DMS 273 (cell line): ENCODE results near the gene SCTR.

ENCODE experiments used
- DNase-seq: peaks from one replicate; lab custom pipeline; 2025; ENCODE audit not compliant: unreplicated experiment; lab: John Stamatoyannopoulos, UW

The SCTR gene

DNA sequence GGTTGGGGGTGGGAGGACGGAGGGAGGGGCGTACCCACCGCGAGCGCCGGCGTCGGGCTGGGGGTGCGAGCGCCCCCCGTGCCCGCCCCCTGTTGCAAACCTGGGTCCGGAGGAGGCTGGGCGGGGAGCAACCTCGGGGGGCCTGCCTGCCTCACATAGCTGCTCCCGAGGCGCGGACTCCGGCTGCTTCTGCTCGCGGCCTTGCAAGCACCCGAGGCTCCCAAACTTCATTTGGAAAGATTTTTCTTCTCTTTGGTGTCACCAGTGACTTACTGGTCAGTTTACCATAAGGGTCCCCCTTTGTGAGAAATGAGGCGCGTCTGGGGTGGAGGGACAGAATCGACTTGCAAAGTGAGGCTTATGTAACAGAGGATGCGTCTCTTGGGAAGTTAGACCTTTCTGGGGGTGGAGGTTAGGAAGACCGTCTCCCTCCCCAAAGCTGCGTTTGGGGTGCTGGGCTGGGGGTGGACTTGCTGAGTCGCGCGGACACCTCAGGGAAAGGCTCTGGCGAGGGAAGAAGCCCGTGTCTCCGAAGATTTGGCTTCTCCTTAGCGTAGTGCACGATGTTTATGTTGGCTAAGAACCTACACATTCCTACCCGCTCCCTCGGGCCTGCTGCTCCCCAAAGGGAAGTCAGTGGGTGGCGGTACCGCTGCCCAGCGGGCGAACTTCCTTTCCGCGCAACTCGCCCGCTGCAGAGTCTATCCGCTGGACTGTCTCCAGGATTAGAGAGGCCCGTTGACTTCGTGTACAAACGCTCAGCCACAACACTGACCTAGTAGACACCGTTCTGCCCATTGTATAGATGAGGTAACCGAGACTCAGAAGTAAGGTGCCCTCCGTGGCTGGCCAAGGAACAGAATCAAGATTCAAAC, 92.1 kb downstream of the SCTR start:
- peak; percentile 45 for DNase-seq

DNA sequence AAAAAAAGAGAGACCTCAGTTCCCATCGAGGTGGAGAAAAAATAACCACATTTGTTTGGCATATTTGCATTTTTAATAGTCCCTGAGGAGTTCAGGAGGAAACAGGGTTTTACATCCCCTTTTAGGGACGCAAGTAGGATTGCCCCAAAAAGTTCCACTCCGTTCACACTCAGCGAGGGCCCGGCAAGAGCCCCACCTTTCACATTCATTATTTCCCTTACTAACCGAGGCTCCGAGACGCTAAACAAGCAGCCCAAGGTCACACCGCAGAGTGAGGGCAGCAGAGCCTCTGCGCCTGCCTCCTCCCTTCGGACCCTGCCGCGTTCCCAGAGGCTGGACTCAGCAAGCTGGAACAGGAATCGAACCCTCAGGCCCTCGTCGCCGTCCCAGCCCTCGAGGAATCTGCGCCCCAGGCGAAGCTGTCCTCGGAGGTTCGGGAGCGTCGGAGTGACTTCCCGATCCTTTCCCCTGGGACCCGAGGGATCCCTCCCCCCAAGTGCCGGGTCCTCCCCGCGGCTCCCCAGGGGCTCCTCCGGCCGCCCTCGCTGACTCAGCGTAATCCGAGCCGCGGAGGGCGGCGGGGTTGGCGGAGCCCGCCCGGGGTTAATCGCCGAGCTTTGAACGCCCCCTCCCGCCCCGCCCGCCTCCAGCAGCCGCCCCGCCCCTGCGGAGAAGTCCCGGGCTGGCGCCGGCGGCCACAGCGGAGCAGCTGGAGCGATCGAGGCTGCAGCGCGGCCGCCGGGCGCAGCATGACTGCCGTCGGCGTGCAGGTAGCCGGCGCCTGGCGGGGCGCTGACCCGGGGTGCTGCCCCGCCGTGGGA, 92.9 kb downstream of the SCTR start, which contains the start of gene TMEM37:
TSS of gene TMEM37 (plus strand) at position 700 of the 821 bp plus-strand sequence. CDS start at position 750, 50 bp downstream.
- DNase-seq = peak; percentile 93

DNA sequence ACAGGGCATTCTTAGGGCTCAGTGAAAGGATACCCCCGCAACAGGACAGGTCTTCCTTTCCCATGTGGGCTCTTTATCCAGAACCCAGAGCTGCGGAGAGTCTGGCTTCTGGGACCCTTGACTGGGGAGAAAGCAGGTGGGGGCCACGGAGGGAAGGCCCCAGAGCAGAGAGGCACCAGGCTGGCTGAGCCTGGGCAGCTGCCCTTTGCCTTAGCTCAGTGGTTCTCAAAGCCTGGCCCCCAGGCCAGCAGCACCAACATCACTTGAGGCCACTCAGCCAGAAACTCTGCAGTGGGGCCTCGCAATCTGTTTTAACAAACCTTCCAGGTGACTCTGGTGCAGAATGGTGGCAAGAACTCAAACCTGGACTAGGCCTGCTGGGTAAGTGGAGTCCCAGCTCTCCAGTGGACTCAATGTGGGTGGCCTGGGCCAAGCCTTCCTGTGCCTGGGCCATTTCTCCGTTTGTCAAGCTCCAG, 94.2 kb downstream of the SCTR start:
- no peak for DNase-seq

DNA sequence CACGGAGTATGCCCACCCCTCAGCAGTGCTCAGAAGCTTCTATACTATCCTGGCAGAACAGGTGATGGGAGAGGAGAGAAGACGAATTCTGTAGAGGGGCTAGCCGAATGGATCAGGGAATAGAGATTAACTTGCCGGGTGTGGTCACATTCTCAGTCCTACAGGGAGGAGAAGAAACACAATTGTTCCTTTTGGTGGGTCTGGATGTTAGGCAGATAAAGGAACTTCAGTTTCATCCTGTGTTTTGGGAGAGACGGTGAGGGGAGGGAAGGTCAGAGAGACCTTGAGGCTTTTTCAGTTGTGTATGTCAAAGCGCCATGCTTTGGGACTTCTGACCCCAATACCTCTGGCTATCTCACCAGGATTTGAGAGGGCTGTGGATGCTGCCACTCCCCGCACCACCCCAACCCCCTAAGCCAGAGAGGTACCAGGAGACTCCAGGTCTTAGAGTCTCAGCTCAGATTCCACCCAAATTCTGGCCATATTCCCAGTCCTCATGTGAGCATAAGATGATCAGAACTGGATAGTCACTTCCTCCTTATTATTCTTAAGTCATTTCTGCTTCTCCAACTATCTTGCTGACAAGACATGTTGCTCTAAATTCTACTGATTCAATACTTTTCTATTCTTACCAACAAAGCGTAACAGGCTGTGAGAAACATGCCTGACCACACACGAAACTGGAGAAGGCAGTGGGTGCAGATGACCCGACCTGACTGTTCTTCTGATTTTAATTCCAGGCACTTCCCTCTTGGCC, 94.9 kb downstream of the SCTR start:
- peak; percentile 18 for DNase-seq

DNA sequence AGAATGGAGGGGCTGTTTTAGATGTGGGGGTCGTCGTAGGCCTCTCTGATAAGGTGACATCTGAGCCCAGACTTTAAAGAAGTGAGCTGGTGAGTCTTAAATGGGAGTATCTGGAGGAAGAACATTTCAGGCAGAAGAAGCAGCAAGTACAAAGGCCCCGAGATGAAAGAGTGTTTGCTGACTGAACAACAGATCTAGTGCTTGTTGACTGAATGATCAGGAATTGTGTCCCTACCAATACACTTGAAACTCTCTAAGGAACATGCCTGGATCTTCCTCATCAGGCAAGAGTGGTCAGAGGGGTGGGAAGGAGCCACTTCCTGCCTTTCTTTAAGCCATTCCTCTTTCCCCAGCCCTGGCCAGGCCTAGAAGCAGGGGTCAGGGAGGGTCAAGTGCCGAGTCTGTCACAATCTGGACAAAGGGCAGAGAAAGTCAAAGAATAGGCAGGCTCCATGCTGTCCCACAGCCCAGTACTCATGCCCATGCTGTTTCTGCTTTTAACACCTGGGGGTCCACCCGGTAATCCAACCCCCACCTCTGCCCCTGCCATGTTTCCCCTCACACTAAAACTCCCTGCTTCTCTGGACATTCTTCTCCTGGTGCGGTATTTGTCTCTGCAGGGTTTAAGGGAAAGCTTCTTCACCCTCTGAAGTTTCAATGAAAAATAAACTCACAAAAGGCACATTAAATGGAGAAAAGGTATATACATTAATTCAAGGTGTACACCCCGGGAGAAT, 95.6 kb downstream of the SCTR start:
- DNase-seq = no peak

DNA sequence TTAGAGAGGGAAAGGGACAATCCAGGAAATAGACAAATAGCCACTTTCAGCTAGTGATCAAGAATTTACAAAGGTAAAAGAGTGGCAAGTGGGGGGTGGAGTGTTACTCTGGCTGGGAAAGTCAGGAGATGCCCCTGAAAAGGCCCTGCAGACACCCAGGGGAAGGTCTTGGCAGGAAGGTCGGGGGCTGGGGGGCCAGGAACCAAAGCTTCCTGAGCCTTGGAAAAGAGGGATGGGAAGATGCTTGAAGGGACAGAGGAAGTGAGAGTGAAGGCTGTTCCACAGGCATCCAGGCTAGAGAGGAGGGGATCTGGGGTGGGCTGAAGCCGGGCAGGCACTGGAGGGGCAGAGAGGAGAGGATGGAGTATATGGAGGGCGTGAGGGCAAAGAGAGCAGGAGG, 96.5 kb downstream of the SCTR start:
- DNase-seq = no peak

DNA sequence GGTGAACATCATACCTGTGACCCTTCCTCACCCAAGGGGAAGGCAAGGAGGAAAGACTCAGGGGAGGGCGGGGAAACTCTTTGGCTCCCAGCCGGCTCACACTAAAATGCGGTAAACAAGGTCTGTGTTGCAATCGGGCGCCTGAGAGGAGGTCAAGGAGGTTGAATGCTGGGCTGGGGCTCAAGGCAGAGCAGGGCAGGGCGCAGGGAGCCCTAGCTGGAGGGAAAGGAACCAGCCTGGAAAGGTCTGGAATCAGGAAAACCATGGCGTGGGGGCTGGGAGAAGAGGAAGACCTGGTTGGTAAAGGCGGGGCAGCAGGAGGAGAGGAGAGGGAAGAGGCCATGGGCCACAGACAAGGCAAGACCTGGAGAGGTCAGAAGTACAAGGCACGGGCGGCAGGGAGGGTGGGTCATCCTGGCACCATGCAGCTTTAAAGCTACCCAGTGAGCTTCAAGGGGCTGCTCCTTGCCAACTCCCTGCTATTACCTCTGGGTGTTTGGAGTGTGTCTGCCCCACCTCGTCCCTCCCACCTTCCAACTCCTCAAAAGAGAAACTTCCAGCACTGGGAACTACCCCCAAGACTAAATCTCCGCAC, 97.4 kb downstream of the SCTR start:
- DNase-seq = peak; percentile 11

DNA sequence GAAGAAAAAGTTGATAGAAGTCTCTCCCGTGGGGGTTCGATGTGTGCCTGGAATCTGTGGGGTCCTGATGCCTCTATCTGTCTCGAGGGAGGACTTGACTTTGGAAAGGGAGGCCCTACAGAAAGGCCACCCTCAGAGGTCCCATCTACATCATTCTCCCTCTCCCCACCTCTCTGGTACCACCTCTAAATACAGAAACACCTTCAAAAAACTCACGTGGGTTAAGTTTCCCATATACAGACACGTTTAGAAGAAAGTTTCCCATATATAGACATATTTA, 97.9 kb downstream of the SCTR start:
- DNase-seq = no peak

DNA sequence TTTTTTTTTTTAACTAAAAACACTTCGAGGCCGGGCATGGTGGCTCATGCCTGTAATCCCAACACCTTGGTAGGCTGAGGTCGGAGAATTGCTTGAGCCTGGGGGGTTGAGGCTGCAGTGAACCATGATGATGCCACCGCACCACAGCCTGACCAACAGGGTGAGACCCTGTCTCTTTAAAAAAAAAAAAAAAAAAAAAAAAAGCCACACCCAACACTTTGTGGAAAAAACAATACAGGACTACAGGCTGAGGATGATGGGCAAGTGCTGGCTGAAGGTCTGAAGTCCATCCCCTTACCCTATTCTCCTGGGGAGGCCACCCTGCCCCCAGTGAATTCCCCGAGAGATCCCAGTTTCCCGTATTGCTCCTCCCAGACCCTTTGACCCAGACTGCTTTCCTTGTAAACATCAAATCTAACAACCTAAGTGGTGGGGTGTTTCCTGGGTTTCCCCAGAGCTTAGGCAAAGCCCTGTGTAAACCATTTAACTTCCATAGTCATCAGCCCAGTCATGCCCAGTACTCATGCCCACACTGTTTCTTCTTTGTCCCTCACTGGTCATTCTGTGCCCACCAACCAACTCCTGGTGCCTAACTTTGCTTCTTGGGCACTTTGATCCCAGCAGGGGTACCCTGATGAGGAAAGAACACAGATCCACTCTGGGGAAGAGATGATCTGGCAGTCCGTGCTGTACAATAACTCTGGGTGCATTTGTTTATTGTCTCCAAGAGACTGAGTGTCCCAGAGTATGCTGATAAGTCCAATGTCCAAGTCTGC, 98.5 kb downstream of the SCTR start:
- no peak for DNase-seq

DNA sequence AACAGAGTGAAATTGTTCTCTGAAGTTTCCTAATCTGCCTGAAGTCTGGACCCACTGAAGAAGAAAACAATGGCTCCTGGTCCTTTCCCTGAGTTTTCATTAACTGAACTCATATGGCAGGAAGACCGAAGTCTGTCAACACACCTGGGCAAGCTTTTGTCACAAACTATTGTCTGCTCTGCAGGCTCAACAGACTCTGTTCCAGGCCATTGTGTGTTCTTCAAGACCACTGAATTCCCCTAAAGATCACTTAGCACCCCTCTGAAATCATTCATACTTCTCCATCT, 99.2 kb downstream of the SCTR start:
- DNase-seq = no peak

DNA sequence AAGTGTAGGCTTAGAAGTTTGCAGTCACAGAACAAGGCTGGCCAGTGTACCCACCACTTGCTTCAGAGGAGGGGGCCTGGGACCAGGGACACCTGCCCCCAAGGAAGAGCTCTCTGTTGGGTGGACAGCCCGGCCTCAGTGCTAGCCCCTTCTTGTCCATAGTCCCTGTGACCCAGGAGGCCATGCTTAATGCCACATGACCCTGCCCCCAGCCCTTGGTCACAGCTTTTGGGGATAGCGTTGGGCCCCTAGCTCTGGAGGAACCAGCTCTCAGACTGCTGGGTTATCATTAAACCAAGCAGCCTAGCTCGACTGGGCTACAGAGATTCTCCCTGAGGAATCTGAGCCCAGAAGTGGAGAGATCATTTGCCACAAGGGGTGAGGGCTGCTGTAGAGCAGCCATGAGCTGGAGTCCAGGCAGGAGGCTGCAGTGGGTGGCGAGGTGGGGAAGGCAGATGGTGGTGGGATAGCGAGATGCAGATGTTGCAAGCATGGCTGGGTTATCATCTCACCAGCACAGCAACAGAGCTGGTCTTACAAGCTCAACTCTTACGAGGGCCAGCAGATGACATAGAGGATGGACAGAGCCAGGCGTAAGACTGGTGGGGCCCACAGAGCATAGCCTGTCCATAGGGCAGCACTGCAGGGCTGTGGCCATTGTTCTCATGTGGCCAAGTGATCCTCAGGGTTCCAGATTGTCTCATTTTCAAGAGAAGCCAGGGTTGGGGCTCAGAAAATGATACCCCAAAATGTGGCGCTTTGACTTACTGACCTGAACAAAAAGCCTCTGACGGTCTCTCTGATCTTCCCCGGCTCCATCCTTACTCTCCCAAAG, 99.8 kb downstream of the SCTR start:
- no peak for DNase-seq

DNA sequence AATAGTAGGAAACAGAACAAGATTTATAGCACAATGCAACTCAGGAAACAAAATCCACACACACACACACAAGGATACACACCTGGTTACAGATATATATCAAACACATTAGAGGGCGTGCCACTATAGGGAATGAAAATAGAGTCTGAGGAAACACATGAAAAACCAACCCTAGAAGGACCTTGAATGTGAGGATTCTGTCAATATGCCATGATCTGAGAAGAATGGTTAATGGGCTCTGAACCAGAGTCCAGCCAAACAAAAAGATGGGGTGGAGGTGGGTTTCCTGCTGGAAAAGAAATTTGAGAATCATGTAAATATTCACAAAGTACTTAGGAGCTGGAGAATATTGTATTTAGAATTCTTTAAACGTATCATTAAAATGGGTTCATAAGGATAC, 100.5 kb downstream of the SCTR start:
- DNase-seq = no peak

DNA sequence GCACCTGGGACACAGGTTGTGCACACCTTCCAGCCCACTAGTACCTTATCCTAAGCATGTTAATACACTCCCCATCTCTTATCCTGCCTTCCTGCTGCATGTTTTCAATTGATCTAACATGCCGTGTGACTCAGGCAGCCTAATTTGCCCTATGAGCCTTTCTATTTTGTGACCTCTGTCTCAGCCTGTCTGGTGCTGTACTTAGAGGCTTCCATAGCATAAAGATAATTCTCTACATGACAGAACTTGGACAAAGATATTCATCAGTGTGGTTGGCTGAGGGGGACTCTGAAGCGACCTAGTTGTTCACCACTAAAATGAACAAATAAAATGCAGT, 101.2 kb downstream of the SCTR start:
- peak; percentile 42 for DNase-seq

DNA sequence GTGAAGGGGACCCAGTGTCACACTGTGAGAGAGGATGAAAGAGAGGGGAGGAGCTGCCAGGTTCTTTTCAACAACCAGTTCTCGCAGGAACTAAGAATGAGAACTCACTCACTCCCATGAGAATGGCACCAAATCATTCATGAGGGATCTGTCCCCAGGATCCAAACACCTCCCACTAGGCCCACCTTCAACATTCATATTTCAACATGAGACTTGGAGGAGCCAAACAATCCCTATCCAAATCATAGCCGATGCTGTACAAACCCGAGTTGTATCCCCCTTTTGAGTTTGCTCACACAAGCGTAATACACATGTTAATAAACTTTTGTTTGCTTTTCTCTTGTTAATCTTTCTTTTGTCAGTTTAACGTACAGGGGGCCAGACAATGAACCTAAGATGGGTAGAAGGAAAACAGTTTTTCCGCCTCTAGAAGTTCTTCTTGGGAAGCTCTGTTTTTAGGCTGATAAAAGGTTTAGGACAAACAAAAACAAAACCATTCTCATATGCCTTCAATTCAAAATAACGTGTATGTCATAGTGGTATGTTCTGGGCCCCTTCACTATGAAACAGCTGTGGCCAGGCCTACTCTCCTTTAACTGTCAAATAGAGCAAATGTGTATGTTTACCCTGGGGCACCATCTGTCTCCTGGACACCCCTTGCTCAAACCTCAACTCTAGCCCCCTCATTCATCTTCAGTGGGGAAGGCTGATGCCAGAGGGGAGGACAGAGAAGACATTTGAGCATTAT, 101.7 kb downstream of the SCTR start:
- DNase-seq = peak; percentile 42

DNA sequence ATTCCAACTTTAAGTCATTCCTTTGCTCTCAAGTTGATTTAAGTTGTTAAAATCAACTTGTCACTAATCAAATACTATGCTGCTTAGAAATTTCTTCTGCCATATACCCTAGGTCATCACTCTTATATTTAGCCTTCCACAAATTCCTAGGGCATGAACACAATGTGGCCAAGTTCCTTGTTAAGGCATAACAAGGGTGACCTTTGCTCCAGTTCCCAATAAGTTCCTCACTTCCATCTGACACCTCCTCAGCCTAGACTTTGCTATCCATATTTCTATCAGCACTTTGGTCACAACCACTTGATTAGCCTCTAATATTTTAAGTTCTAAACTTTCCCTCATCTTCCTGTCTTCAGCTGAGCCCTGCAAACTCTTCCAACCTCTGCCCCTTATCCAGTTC, 102.5 kb downstream of the SCTR start:
- no peak for DNase-seq

DNA sequence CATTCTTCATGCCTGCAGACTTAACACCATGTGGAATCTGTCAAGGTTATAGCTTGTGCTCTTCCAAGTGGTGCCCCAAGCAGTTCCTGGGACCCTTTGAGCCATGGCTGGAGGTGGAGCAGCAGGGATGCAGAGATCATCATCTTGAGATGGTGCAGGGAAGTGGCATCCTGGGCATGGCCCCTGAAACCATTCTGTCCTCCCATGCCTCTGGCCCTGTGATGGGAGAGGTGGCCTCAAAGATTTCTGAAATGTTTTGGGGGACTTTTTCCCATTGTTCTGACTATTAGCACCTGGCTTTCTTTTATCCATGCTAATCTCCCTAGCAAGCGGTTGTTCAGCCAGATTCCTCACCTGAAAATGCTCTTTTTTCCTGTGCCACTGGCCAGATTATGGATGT, 103.0 kb downstream of the SCTR start:
- no peak for DNase-seq

DNA sequence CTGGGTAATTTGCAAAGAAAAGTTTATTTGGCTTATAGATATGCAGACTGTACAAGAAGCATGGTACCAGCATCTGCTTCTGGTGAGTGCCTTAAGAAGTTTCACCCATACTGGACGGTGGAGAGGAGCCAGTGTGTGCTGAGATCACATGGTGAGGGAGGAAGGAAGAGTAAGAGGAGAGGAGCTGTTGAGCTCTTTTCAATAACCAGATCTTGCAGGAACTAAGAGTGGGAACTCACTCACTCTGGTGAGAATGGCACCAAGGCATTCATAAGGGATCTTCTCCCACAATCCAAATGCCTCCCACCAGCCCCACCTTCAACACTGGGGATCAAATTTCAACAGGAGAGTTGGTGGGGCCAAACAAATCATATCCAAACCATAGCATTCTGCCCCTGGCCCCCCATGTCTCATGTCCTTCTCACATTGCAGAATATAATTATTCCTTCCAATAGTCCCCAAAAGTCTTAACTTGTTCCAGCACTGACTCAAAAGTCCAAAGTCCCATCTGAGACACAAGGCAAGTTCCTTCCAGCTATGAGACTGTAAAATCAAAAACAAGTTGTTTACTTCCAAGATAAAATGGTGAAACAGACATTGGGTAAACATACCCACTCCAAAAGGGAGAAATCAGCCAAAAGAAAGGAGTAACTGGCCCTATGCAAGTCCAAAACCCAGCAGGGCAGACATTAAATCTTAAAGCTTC, 104.3 kb downstream of the SCTR start:
- no peak for DNase-seq

DNA sequence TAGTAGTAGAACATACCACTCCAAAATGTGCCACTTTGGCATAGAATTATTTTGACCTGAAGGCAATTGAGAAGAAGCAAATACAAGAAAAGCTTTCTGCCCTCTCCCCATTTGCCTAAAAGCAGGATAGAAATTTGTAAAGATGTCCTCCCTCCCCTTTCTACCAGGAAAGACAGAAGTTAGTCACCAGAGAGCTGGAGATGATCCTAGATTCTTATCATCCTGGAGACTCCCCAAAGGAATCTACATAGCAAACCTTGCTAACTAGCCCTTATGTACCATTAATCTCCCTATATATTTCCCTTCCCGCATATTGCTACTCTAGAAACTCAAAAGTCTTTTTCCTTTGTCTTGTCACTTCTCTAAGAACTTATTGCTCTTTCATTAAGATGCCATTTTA, 105.2 kb downstream of the SCTR start:
- no peak for DNase-seq
